Measurements from ENCODE around the gene KCNH5. TPM values are rescaled to one million over a fixed set of nuclear protein-coding genes. Genes with fewer than 3 reads are reported as not detected.

The KCNH5 gene
- polyA plus RNA-seq, 1 donor (not counting 4 experiments of a cell fraction or from before 2014, with no cell fraction given): 0.04 TPM

GRCh38 chr14:63078569-63078968, 33.3 kb upstream of the KCNH5 start:
- H3K27ac ChIP-seq (ENCODE audit: control insufficient read depth, insufficient read depth, low read length): no peak overlapping the region
- dilution Hi-C loops (cut with MboI; ENCODE audit: extremely low pct_ligation_motif_present, low sequenced_read_pairs): no loop called here
- DNase-seq (ENCODE audit: low read depth, low spot score): no peak

GRCh38 chr14:63076488-63076887, 31.2 kb upstream of the KCNH5 start:
- TF ChIP-seq EZH2 (IDR thresholded peaks at IDR 0.05; ENCODE audit: low read length) (no peak), CTCF (optimal IDR thresholded peaks at IDR 0.05 in 1 of 3, IDR thresholded peaks at IDR 0.05 in 1 of 3, conservative IDR thresholded peaks at IDR 0.05 in 1 of 3; ENCODE audit: extremely low read depth in 1 of 3, insufficient read depth in 2 of 3, low read length in 3 of 3) (no peak)
- H3K9me3 ChIP-seq (ENCODE audit: control insufficient read depth, low read depth, low read length): no peaks in the 10 kb centered on the region
- no peaks in the 10 kb centered on the region for H3K27me3 ChIP-seq (ENCODE audit: control insufficient read depth, extremely low read depth, insufficient read depth, low read length)
- dilution Hi-C loops (cut with MboI; ENCODE audit: extremely low pct_ligation_motif_present, low sequenced_read_pairs): no loop called here
- no peaks in the 10 kb centered on the region for H3K36me3 ChIP-seq (ENCODE audit: control insufficient read depth in 2 of 2, extremely low read depth in 1 of 2, insufficient read depth in 2 of 2, low read length in 2 of 2)
- no peak overlapping the region for H2AFZ ChIP-seq (ENCODE audit: control insufficient read depth, low read length)
- no peak for DNase-seq (ENCODE audit: low read depth, low spot score)
- H3K27ac ChIP-seq (ENCODE audit: control insufficient read depth, insufficient read depth, low read length): no peak overlapping the region
- no peaks in the 10 kb centered on the region for H3K4me1 ChIP-seq (ENCODE audit: control insufficient read depth, extremely low read depth, insufficient read depth, low read length)
- no peaks in the 10 kb centered on the region for H3K79me2 ChIP-seq (ENCODE audit: control insufficient read depth, insufficient read depth, low read length)
- H3K9ac ChIP-seq (ENCODE audit: control insufficient read depth, extremely low read depth, insufficient read depth, low read length): no peak overlapping the region
- H3K9me1 ChIP-seq (ENCODE audit: control insufficient read depth, extremely low read depth, insufficient read depth, low read length): no peaks in the 10 kb centered on the region
- H3K4me3 ChIP-seq (ENCODE audit: control insufficient read depth in 2 of 3, extremely low read depth in 1 of 3, insufficient read depth in 2 of 3, low read depth in 1 of 3, low read length in 3 of 3): no peak overlapping the region
- H3K4me2 ChIP-seq (ENCODE audit: control insufficient read depth, extremely low read depth, insufficient read depth, low read depth, low read length): no peak overlapping the region
- no peak for FAIRE-seq
- H4K20me1 ChIP-seq (ENCODE audit: control insufficient read depth, extremely low read depth, insufficient read depth, low read length): no peaks in the 10 kb centered on the region

More at GRCh38 chr14:63078569-63078968, 33.3 kb upstream of the KCNH5 start:
- Histone ChIP-seq H2AFZ (ENCODE audit: control insufficient read depth, low read length) (no peak overlapping the region), H3K4me3 (ENCODE audit: control insufficient read depth in 2 of 3, extremely low read depth in 1 of 3, insufficient read depth in 2 of 3, low read depth in 1 of 3, low read length in 3 of 3) (no peak overlapping the region), H3K9ac (ENCODE audit: control insufficient read depth, extremely low read depth, insufficient read depth, low read length) (no peak overlapping the region), H3K4me1 (ENCODE audit: control insufficient read depth, extremely low read depth, insufficient read depth, low read length) (no peaks in the 10 kb centered on the region), H4K20me1 (ENCODE audit: control insufficient read depth, extremely low read depth, insufficient read depth, low read length) (no peaks in the 10 kb centered on the region), H3K36me3 (ENCODE audit: control insufficient read depth in 2 of 2, extremely low read depth in 1 of 2, insufficient read depth in 2 of 2, low read length in 2 of 2) (no peaks in the 10 kb centered on the region), H3K27me3 (ENCODE audit: control insufficient read depth, extremely low read depth, insufficient read depth, low read length) (no peaks in the 10 kb centered on the region), H3K79me2 (ENCODE audit: control insufficient read depth, insufficient read depth, low read length) (no peaks in the 10 kb centered on the region), H3K9me3 (ENCODE audit: control insufficient read depth, low read depth, low read length) (no peaks in the 10 kb centered on the region), H3K9me1 (ENCODE audit: control insufficient read depth, extremely low read depth, insufficient read depth, low read length) (no peaks in the 10 kb centered on the region), H3K4me2 (ENCODE audit: control insufficient read depth, extremely low read depth, insufficient read depth, low read depth, low read length) (no peak overlapping the region)
- TF ChIP-seq EZH2 (IDR thresholded peaks at IDR 0.05; ENCODE audit: low read length): no peak
- no peak for TF ChIP-seq CTCF (optimal IDR thresholded peaks at IDR 0.05 in 1 of 3, IDR thresholded peaks at IDR 0.05 in 1 of 3, conservative IDR thresholded peaks at IDR 0.05 in 1 of 3; ENCODE audit: extremely low read depth in 1 of 3, insufficient read depth in 2 of 3, low read length in 3 of 3)
- no peak for FAIRE-seq

Data from keratinocyte (primary cell).